Endothelial cell of umbilical vein (primary cell): ENCODE data around the gene STX8. TPM values are rescaled to one million over a fixed set of nuclear protein-coding genes. Genes with fewer than 3 reads are reported as not detected.
A peak's percentile ranks its signal among the peaks of the same experiment; 100 is the strongest.

ENCODE experiments used
- BruUV-seq: library from RNA; stranded (reverse); fragments of 400-500 nt; replicated peaks from 2 replicates; lab custom pipeline; 2021; lab: Mats Ljungman, UMichigan
- CTCF ChIA-PET: fragments of 300-600, 350-600 bp; sonication (Branson Sonifier 250); formaldehyde crosslinking; loops from one replicate; lab custom pipeline; 2021; ENCODE audit warnings: antibody characterized with exemption, inconsistent platforms; lab: Charles Lee
- POLR2A ChIA-PET: fragments of 300-600, 350-600 bp; sonication (Branson Sonifier 250); formaldehyde crosslinking; loops from one replicate; lab custom pipeline; 2021; ENCODE audit warnings: antibody characterized with exemption, inconsistent platforms; lab: Charles Lee
- DNase-seq: peaks from one replicate; pipeline ENCODE4 v3.0.0-alpha.2; 2011; ENCODE audit warnings: low read depth, low spot score
- FAIRE-seq: peaks from 2 replicates; lab custom pipeline; 2011; peaks lifted over from hg19 to GRCh38; lab: Jason Lieb, UNC
- H2AFZ ChIP-seq: 2 replicates; pipeline ENCODE4 v1.6.0; 2012; ENCODE audit warnings: low read depth, low read length, control low read depth, inconsistent platforms
- H3K27ac ChIP-seq: 2 replicates; pipeline ENCODE4 v1.5.1; 2011; ENCODE audit warnings: low read depth, mild to moderate bottlenecking, control low read depth, low read length, moderate library complexity; ENCODE audit not compliant: insufficient read depth
- H3K27me3 ChIP-seq, 2 experiments: 2 replicates each; pipeline versions ENCODE4 v1.6.0 to v1.6.1; 2011; ENCODE audit warnings: low read length in 2 of 2, mixed read lengths in 1 of 2; ENCODE audit not compliant: control insufficient read depth in 2 of 2, insufficient read depth in 2 of 2
- H3K36me3 ChIP-seq, 2 experiments: 2 replicates in 1 of 2; 3 replicates in 1 of 2; pipeline ENCODE4 v1.5.1; 2011; ENCODE audit warnings: low read length in 2 of 2, mild to moderate bottlenecking in 1 of 2, moderate library complexity in 1 of 2; ENCODE audit not compliant: control insufficient read depth in 2 of 2, insufficient read depth in 2 of 2; ENCODE audit errors: extremely low read depth in 1 of 2
- H3K4me1 ChIP-seq: 3 replicates; pipeline ENCODE4 v1.5.1; 2011; ENCODE audit warnings: mild to moderate bottlenecking, low read length; ENCODE audit not compliant: control insufficient read depth, insufficient read depth; ENCODE audit errors: extremely low read depth
- H3K4me2 ChIP-seq: 2 replicates; pipeline ENCODE4 v1.6.1; 2011; ENCODE audit warnings: low read length, control low read depth, mixed read lengths; ENCODE audit not compliant: insufficient read depth
- H3K4me3 ChIP-seq, 3 experiments: fragments of 200-600 bp in 1 of 3; sonication (generic), shearing (Covaris generic) in 1 of 3; replicated peaks in 1 of 3; 2 replicates each; pipeline ENCODE4 v1.5.1; 2011 to 2016; ENCODE audit warnings: control low read depth in 3 of 3, low read length in 3 of 3, mild to moderate bottlenecking in 2 of 3, inconsistent platforms in 1 of 3, low read depth in 1 of 3, moderate library complexity in 1 of 3; ENCODE audit not compliant: insufficient read depth in 1 of 3
- H3K79me2 ChIP-seq: 2 replicates; pipeline ENCODE4 v1.6.0; 2012; ENCODE audit warnings: low read length, inconsistent platforms; ENCODE audit not compliant: control insufficient read depth, insufficient read depth
- H3K9ac ChIP-seq: replicated peaks from 2 replicates; pipeline ENCODE3; 2011; ENCODE audit warnings: low read length, control low read depth; ENCODE audit not compliant: insufficient read depth; ENCODE audit errors: extremely low read depth
- H3K9me1 ChIP-seq: replicated peaks from 3 replicates; pipeline ENCODE4 v1.6.0; 2011; ENCODE audit warnings: mild to moderate bottlenecking, low read length; ENCODE audit not compliant: control insufficient read depth, insufficient read depth; ENCODE audit errors: extremely low read depth
- H3K9me3 ChIP-seq: replicated peaks from 2 replicates; pipeline ENCODE4 v1.5.1; 2012; ENCODE audit warnings: low read length, inconsistent platforms; ENCODE audit not compliant: control insufficient read depth, insufficient read depth
- H4K20me1 ChIP-seq: replicated peaks from 2 replicates; pipeline ENCODE3; 2011; ENCODE audit warnings: mild to moderate bottlenecking, low read length; ENCODE audit not compliant: control insufficient read depth, insufficient read depth; ENCODE audit errors: extremely low read depth
- CTCF ChIP-seq, 2 donors: IDR thresholded peaks; 1 replicate in 1 of 2; 2 replicates in 1 of 2; pipeline ENCODE4 v1.5.1; 2011; ENCODE audit warnings: low read length in 2 of 2, mild to moderate bottlenecking in 2 of 2, moderate library complexity in 2 of 2, control low read depth in 1 of 2, inconsistent platforms in 1 of 2, low read depth in 1 of 2; ENCODE audit not compliant: insufficient read depth in 1 of 2; ENCODE audit errors: extremely low read depth in 1 of 2
- EZH2 ChIP-seq: IDR thresholded peaks from 2 replicates; pipeline ENCODE4 v1.6.1; 2012; ENCODE audit warnings: borderline replicate concordance, low read depth, mild to moderate bottlenecking, moderate library complexity, low read length, inconsistent platforms; ENCODE audit not compliant: severe bottlenecking
- FOS ChIP-seq: IDR thresholded peaks from 2 replicates; pipeline ENCODE4 v1.6.1; 2011; ENCODE audit warnings: mild to moderate bottlenecking, low read length, moderate library complexity, borderline replicate concordance; ENCODE audit not compliant: insufficient read depth
- GATA2 ChIP-seq: IDR thresholded peaks from 2 replicates; pipeline ENCODE4 v1.7.0; 2011; ENCODE audit warnings: low read depth, mild to moderate bottlenecking, moderate library complexity, mixed read lengths, low read length; ENCODE audit not compliant: insufficient read length, insufficient read depth
- JUN ChIP-seq: IDR thresholded peaks from 2 replicates; pipeline ENCODE4 v1.6.1; 2011; ENCODE audit warnings: borderline replicate concordance, low read depth; ENCODE audit not compliant: insufficient read length, insufficient read depth
- MYC ChIP-seq: IDR thresholded peaks from one replicate; pipeline ENCODE4 v1.6.1; 2011; ENCODE audit warnings: mild to moderate bottlenecking, low read depth, low read length
- POLR2A ChIP-seq: IDR thresholded peaks from 2 replicates; pipeline ENCODE4 v1.6.1; 2012; ENCODE audit warnings: low read depth, mild to moderate bottlenecking, control low read depth, low read length
- POLR2AphosphoS5 ChIP-seq: IDR thresholded peaks from 2 replicates; pipeline ENCODE4 v1.6.1; 2012; ENCODE audit warnings: low read depth, mild to moderate bottlenecking, control low read depth, low read length, moderate library complexity; ENCODE audit not compliant: insufficient read depth
- dilution Hi-C: fragments of 300-500 bp; cut with MboI; formaldehyde crosslinking; loops from one replicate; pipeline ENCODE4 v1.15.0; 2019; ENCODE audit warnings: low sequenced_read_pairs; ENCODE audit not compliant: extremely low pct_ligation_motif_present
- intact Hi-C: fragments of 100-400 bp; cut with micrococcal nuclease; formaldehyde crosslinking; loops from one replicate; pipeline ENCODE4 v1.10.0; 2022
- polyA plus RNA-seq, 4 experiments: library from polyadenylated mRNA; depleted of rRNA in 3 of 4; stranded (reverse) in 3 of 4; unstranded in 1 of 4; fragments of >200 nt; gene quantifications; 2 replicates each; pipeline versions ENCODE4 v1.2.1 to v1.2.3, GENCODE V29; 2011 to 2012; ENCODE audit warnings: missing spikeins in 1 of 4
- total RNA-seq: library from RNA; stranded (reverse); gene quantifications from 2 replicates; pipeline ENCODE4 v1.2.3, GENCODE V29; 2021
- TF ChIP-seq, protein P1 (sequence below): IDR thresholded peaks from 2 replicates; pipeline ENCODE4 v1.6.1; 2011; ENCODE audit not compliant: insufficient read depth, insufficient read length

STX8 gene
- total and polyA plus RNA-seq, 2 donors (not counting 3 experiments of a cell fraction or from before 2014, with no cell fraction given): 25.9 to 67.3 TPM

GRCh38 chr17:9371019-9371418 lies 204.6 kb downstream of the STX8 start:
- peaks cover 10% of the 10 kb centered on the region for H3K4me1 ChIP-seq
- TF ChIP-seq POLR2AphosphoS5: no peak
- peak; percentile 40 for TF ChIP-seq FOS
- TF ChIP-seq JUN: peak; percentile 84
- no peak for TF ChIP-seq MYC
- H3K9ac ChIP-seq: peak overlapping the region; percentile 51
- ChIA-PET POLR2A (no interaction called here), CTCF (interaction anchor here (1.6 kb wide), 1 partner anchor 10 kb away, joined by 4 read pairs; no protein-coding TSS in a partner anchor)
- peak overlapping the region; percentile 21 for H3K4me2 ChIP-seq
- peak; percentile 78 for DNase-seq
- H3K27me3 ChIP-seq: no peaks in the 10 kb centered on the region
- peak overlapping the region; percentile 11 for H2AFZ ChIP-seq
- H3K79me2 ChIP-seq: no peaks in the 10 kb centered on the region
- H3K27ac ChIP-seq: peak overlapping the region; percentile 71
- dilution Hi-C loops (no loop called here), intact Hi-C loops (no loop called here)
- FAIRE-seq: peak; percentile 92
- no peak overlapping the region for H3K4me3 ChIP-seq
- BruUV-seq: no TSS peak
- no peaks in the 10 kb centered on the region for H3K9me3 ChIP-seq
- H3K36me3 ChIP-seq: no peaks in the 10 kb centered on the region
- no peaks in the 10 kb centered on the region for H3K9me1 ChIP-seq
- H4K20me1 ChIP-seq: no peaks in the 10 kb centered on the region

DNA sequence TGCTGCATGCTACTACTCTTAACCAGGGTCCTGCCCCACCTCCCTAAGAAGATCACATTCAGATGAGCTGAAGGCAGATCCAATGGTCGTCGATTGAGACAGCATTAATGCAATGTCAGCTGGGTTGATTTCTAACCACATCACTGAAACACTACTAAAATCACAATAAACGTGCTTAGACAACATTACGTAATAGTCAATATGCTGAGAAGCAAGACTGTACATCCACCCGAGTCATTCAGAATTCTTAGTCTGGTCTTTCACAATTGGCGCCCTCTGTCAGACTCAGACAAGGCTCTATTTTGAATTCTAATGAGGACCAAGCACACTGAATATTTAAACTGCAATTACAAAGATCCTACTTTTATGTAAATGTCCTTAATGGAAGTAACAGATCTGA lies 205.2 kb downstream of the STX8 start:
- intact Hi-C loops: no loop called here

More for the DNA sequence above, 205.2 kb downstream of the STX8 start:
- DNase-seq (no peak), FAIRE-seq (no peak)
- TSS peak; percentile 58 for BruUV-seq
- TF ChIP-seq POLR2AphosphoS5 (no peak), MYC (no peak), JUN (no peak), GATA2 (no peak), FOS (no peak), CTCF (IDR thresholded peaks at IDR 0.05; ENCODE audit: extremely low read depth in 1 of 2, insufficient read depth in 1 of 2, low read depth in 1 of 2, low read length in 2 of 2) (no peak), POLR2A (no peak), EZH2 (no peak)
- TF ChIP-seq, protein P1, sequence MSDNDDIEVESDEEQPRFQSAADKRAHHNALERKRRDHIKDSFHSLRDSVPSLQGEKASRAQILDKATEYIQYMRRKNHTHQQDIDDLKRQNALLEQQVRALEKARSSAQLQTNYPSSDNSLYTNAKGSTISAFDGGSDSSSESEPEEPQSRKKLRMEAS: no peak
- Histone ChIP-seq H4K20me1 (no peaks in the 10 kb centered on the region), H3K9me3 (no peaks in the 10 kb centered on the region), H3K9ac (peak overlapping the region; percentile 51), H3K36me3 (no peaks in the 10 kb centered on the region), H3K4me2 (no peak overlapping the region), H3K27ac (peak overlapping the region; percentile 71), H3K79me2 (no peaks in the 10 kb centered on the region), H3K9me1 (no peaks in the 10 kb centered on the region), H3K27me3 (no peaks in the 10 kb centered on the region), H3K4me3 (no peak overlapping the region), H3K4me1 (peaks cover 10% of the 10 kb centered on the region), H2AFZ (no peak overlapping the region)
- dilution Hi-C loops: no loop called here
- ChIA-PET CTCF (interaction anchor here (1.6 kb wide), 1 partner anchor 9 kb away, joined by 4 read pairs; no protein-coding TSS in a partner anchor), POLR2A (no interaction called here)
